ENCODE measurements around the gene IFNE.

DNA sequence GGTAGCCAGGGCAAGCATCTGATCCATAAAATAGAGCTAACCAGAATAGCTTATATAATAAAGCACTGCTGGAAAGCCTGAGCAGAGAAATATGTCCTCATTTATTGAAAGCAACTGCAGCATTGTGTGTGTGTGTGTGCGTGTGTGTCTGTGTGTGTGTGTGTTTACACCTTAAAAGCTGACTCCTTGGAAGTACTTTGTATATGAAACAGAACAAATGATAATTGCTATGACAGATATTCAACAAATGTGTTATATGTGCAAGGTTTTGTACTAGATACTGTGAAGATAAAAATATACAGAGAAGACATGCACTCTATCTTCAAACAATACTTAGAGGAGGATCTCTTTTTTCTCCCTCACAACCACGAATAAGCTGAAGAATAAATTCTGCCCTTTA, 22.0 kb upstream of the IFNE start:
- TF ChIP-seq CTCF (IDR thresholded peaks at IDR 0.05) (no peak), POLR2A (IDR thresholded peaks at IDR 0.05) (no peak)

Measured in uterus (tissue), 2 donors.